HG02870 (cell line): ENCODE data around the gene MTFR2.

Experiments used
- ATAC-seq: cut with Tn5 transposase; IDR thresholded peaks from one replicate; pipeline ENCODE4 v1.9.1; 2021; ENCODE audit warnings: mild to moderate bottlenecking, moderate library complexity; ENCODE audit not compliant: unreplicated experiment

The MTFR2 gene

GRCh38 chr6:136189104-136189503 is 61.0 kb downstream of the MTFR2 start:
- ATAC-seq, result no peak

GRCh38 chr6:136188486-136188885 is 61.6 kb downstream of the MTFR2 start:
- no peak for ATAC-seq

- no peak for ATAC-seq
These were observed 63.7 kb downstream of the MTFR2 start for GRCh38 chr6:136186363-136186762.

GRCh38 chr6:136184738-136185137 is 65.4 kb downstream of the MTFR2 start:
- ATAC-seq, result no peak

- ATAC-seq, result no peak
These were observed 68.2 kb downstream of the MTFR2 start for GRCh38 chr6:136181861-136182260.

GRCh38 chr6:136181512-136181833 is 68.6 kb downstream of the MTFR2 start:
- ATAC-seq, result no peak
